Vagina (tissue), 2 donors: ENCODE data around the gene DNASE1L1.
A peak's percentile ranks its signal among the peaks of the same experiment; 100 is the strongest.

Experiments
- POLR2A ChIP-seq, 2 donors: fragments of 450-650 bp; IDR thresholded peaks; one replicate each; pipeline ENCODE4 v1.6.1; 2017; ENCODE audit warnings: antibody characterized with exemption in 2 of 2, mild to moderate bottlenecking in 2 of 2, moderate library complexity in 2 of 2
- POLR2AphosphoS5 ChIP-seq, 2 donors: sonication (generic); formaldehyde crosslinking; IDR thresholded peaks; one replicate each; pipeline ENCODE4 v1.9.0; 2017; ENCODE audit warnings: antibody characterized with exemption in 2 of 2, mild to moderate bottlenecking in 2 of 2, low read depth in 1 of 2; ENCODE audit not compliant: insufficient read depth in 1 of 2
- TF ChIP-seq, protein P1 (sequence below), 3 experiments: fragments of 450-650 bp in 2 of 3; fragments of 200-600 bp in 1 of 3; sonication (generic) in 1 of 3; IDR thresholded peaks; one replicate each; pipeline ENCODE4 v1.5.1; 2017 to 2019; ENCODE audit warnings: antibody characterized with exemption in 3 of 3, mild to moderate bottlenecking in 2 of 3, moderate library complexity in 2 of 3

DNA sequence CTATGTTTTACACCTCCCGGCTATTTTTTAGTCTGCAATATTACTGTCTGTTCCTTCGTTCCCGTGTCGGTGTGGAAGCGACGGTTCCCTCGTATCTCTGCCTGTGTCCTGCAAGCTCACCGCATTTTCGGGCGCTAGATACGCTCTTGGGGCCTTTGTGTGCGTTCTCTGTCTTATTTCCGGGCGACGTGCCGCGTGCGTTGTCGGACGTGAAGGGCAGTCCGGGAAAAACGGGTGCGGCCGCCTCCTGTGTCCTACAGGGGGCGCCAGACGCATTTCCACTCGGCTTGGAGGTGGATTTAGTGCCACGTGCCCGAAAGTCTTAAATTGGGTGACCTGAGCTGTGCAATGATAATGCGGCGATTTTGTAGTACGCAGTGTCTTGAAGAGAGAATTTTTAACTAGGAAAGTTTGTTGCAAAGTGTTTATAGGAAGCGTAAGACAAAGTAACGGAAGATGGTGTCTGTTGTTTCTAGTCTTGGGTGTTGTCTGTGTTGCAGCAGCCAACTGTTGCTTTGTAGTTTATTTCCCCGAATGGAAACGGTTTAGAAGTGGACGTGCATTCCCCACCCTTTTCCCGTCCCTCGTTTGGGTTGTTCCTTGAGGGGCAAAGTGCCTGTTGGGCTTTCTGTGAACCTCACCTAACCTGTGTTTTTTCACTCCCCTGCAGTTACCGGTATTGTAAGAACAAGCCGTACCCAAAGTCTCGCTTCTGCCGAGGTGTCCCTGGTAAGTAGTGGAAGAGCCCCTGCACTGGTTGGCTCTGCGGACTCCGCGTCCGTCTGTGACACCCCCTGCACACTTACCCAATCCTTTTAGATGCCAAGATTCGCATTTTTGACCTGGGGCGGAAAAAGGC is 10.2 kb downstream of the DNASE1L1 start:
- TF ChIP-seq POLR2AphosphoS5 (IDR thresholded peaks at IDR 0.05; ENCODE audit: insufficient read depth in 1 of 2, low read depth in 1 of 2) (no peak), POLR2A (IDR thresholded peaks at IDR 0.05) (peak in 1 of 2 donors; percentile 11)
- TF ChIP-seq, protein P1, sequence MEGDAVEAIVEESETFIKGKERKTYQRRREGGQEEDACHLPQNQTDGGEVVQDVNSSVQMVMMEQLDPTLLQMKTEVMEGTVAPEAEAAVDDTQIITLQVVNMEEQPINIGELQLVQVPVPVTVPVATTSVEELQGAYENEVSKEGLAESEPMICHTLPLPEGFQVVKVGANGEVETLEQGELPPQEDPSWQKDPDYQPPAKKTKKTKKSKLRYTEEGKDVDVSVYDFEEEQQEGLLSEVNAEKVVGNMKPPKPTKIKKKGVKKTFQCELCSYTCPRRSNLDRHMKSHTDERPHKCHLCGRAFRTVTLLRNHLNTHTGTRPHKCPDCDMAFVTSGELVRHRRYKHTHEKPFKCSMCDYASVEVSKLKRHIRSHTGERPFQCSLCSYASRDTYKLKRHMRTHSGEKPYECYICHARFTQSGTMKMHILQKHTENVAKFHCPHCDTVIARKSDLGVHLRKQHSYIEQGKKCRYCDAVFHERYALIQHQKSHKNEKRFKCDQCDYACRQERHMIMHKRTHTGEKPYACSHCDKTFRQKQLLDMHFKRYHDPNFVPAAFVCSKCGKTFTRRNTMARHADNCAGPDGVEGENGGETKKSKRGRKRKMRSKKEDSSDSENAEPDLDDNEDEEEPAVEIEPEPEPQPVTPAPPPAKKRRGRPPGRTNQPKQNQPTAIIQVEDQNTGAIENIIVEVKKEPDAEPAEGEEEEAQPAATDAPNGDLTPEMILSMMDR (IDR thresholded peaks at IDR 0.05): peak; percentile 52 to 76 (median 60)
